ENCODE results near the gene NCOA1. TPM values are rescaled to one million over a fixed set of nuclear protein-coding genes. Genes with fewer than 3 reads are reported as not detected.

The NCOA1 gene
- polyA plus RNA-seq, 3 donors: 7.3 to 30.2 (median 10.2) TPM

DNA sequence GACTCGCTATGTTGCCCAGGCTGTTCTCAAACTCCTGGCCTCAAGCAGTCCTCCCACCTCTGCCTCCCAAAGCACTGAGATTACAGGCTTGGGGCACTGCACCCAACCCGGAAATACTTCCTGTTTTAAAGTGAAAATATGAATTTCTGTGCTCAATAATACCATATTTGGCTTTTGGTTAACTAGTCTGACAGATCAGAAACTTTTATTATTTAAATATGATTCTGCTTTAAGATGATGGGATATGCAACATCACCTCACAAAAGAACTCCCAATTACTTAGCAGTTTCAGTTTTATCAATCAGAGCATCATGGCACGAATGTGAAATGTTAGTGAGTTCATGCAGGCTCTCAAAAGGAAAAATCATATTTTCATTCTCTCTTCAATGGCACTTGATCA, 181.5 kb downstream of the NCOA1 start:
- no peak overlapping the region for H3K9ac ChIP-seq (ENCODE audit: insufficient read depth, low read length, poor library complexity, severe bottlenecking)
- no peak overlapping the region for H3K4me3 ChIP-seq (replicated peaks in 1 of 3; ENCODE audit: low read depth in 2 of 3, low read length in 3 of 3)
- Mint-ChIP-seq H3K4me1 (no peaks in the 10 kb centered on the region), H3K9me3 (no peaks in the 10 kb centered on the region), H3K27me3 (ENCODE audit: low read depth in 3 of 3) (peaks cover 0 to 1% (median 0%) of the 10 kb centered on the region in 3 donors), H3K27ac (no peak overlapping the region), H3K36me3 (peaks cover 36 to 58% of the 10 kb centered on the region in 2 donors), H3K4me3 (no peak overlapping the region)
- H3K4me2 ChIP-seq (replicated peaks; ENCODE audit: extremely low read depth, low read length, poor library complexity, severe bottlenecking): no peak overlapping the region
- TF ChIP-seq CTCF (IDR thresholded peaks at IDR 0.05): no peak
- peaks cover 26 to 66% of the 10 kb centered on the region in 2 donors for H3K36me3 ChIP-seq (replicated peaks in 1 of 2; ENCODE audit: control insufficient read depth in 1 of 2, insufficient read depth in 2 of 2, low read length in 2 of 2)
- no peak for DNase-seq
- H4K20me1 ChIP-seq (ENCODE audit: insufficient read depth, low read length): peaks cover 1% of the 10 kb centered on the region
- H2AFZ ChIP-seq (ENCODE audit: insufficient read depth, low read depth, low read length, poor library complexity, severe bottlenecking): no peak overlapping the region
- no peaks in the 10 kb centered on the region for H3K4me1 ChIP-seq (ENCODE audit: control insufficient read depth in 1 of 2, insufficient read depth in 2 of 2, low read length in 2 of 2)
- H3K27me3 ChIP-seq (ENCODE audit: control insufficient read depth in 2 of 2, insufficient read depth in 2 of 2, low read length in 2 of 2): no peaks in the 10 kb centered on the region
- H3K79me2 ChIP-seq (ENCODE audit: insufficient read depth, low read length): no peaks in the 10 kb centered on the region
- no CpG with 5 or more reads among the region's 3 CpGs for WGBS (ENCODE audit: insufficient coverage)
- no peaks in the 10 kb centered on the region for H3K9me3 ChIP-seq (replicated peaks in 1 of 2; ENCODE audit: control insufficient read depth in 1 of 2, insufficient read depth in 1 of 2, low read length in 2 of 2)
- intact Hi-C loops (cut with micrococcal nuclease): no loop called here
- H3K27ac ChIP-seq (ENCODE audit: low read depth in 1 of 2, low read length in 2 of 2): no peak overlapping the region

- WGBS (ENCODE audit: insufficient coverage): 100% methylated on average over 6 of the region's 7 CpGs
- peak overlapping the region in 1 of 7 donors; percentile 7 for H3K27ac Mint-ChIP-seq
- TF ChIP-seq CTCF (IDR thresholded peaks at IDR 0.05): no peak
- no peaks in the 10 kb centered on the region for H3K27me3 ChIP-seq (ENCODE audit: control insufficient read depth in 2 of 2, insufficient read depth in 2 of 2, low read length in 2 of 2)
- no peak overlapping the region for H3K27ac ChIP-seq (ENCODE audit: low read depth in 1 of 2, low read length in 2 of 2)
- no peak overlapping the region for H2AFZ ChIP-seq (ENCODE audit: insufficient read depth, low read depth, low read length, poor library complexity, severe bottlenecking)
- H3K9me3 ChIP-seq (replicated peaks in 1 of 2; ENCODE audit: control insufficient read depth in 1 of 2, insufficient read depth in 1 of 2, low read length in 2 of 2): no peaks in the 10 kb centered on the region
- intact Hi-C loops (cut with micrococcal nuclease): no loop called here
- no peaks in the 10 kb centered on the region for H3K4me1 ChIP-seq (ENCODE audit: control insufficient read depth in 1 of 2, insufficient read depth in 2 of 2, low read length in 2 of 2)
- H3K36me3 Mint-ChIP-seq: peaks cover 32 to 43% of the 10 kb centered on the region in 2 donors
- no peak overlapping the region for H3K4me2 ChIP-seq (replicated peaks; ENCODE audit: extremely low read depth, low read length, poor library complexity, severe bottlenecking)
- H4K20me1 ChIP-seq (ENCODE audit: insufficient read depth, low read length): no peaks in the 10 kb centered on the region
- H3K79me2 ChIP-seq (ENCODE audit: insufficient read depth, low read length): no peaks in the 10 kb centered on the region
- no peak overlapping the region for H3K4me3 Mint-ChIP-seq
- no peak overlapping the region for H3K4me3 ChIP-seq (replicated peaks in 1 of 3; ENCODE audit: low read depth in 2 of 3, low read length in 3 of 3)
- peaks cover 0 to 1% (median 0%) of the 10 kb centered on the region in 3 donors for H3K27me3 Mint-ChIP-seq (ENCODE audit: low read depth in 3 of 3)
- no peaks in the 10 kb centered on the region for H3K9me3 Mint-ChIP-seq
- no peak overlapping the region for H3K9ac ChIP-seq (ENCODE audit: insufficient read depth, low read length, poor library complexity, severe bottlenecking)
- DNase-seq: no peak
- no peaks in the 10 kb centered on the region for H3K4me1 Mint-ChIP-seq
- peaks cover 19 to 61% of the 10 kb centered on the region in 2 donors for H3K36me3 ChIP-seq (replicated peaks in 1 of 2; ENCODE audit: control insufficient read depth in 1 of 2, insufficient read depth in 2 of 2, low read length in 2 of 2)
These were observed 184.3 kb downstream of the NCOA1 start for GRCh38 chr2:24675338-24675737.

Data from CD14-positive monocyte (primary cell).